ENCODE measurements around the gene CDH23. TPM values are rescaled to one million over a fixed set of nuclear protein-coding genes. Genes with fewer than 3 reads are reported as not detected.

The CDH23 gene
- total and polyA plus RNA-seq, 2 experiments from 2014 or later = 0.30 to 1.5 TPM

GRCh38 chr10:71667387-71667752, 270.6 kb downstream of the CDH23 start:
- no peaks in the 10 kb centered on the region for H3K27me3 ChIP-seq
- H2AFZ ChIP-seq = no peak overlapping the region
- no peaks in the 10 kb centered on the region for H3K79me2 ChIP-seq
- H3K4me1 ChIP-seq (ENCODE audit: insufficient read depth) = peaks cover 9% of the 10 kb centered on the region
- DNase-seq (ENCODE audit: low spot score) = no peak
- no peak overlapping the region for H3K4me3 ChIP-seq
- no peaks in the 10 kb centered on the region for H4K20me1 ChIP-seq (ENCODE audit: insufficient read depth, poor library complexity, severe bottlenecking)
- no peaks in the 10 kb centered on the region for H3K9me2 ChIP-seq (replicated peaks; ENCODE audit: insufficient read depth)
- no peaks in the 10 kb centered on the region for H3K9me3 ChIP-seq (ENCODE audit: low read depth)
- WGBS (ENCODE audit: low lambda C conversion rate, missing lambda C conversion rate) = 74% methylated on average over 4 of the region's 5 CpGs
- TF ChIP-seq EZH2 (IDR thresholded peaks at IDR 0.05; ENCODE audit: borderline replicate concordance) = no peak
- no peak for TF ChIP-seq CTCF (IDR thresholded peaks at IDR 0.05; ENCODE audit: poor library complexity)
- TF ChIP-seq EZH2phosphoT487 (IDR thresholded peaks at IDR 0.05; ENCODE audit: low read depth, severe bottlenecking, unreplicated experiment) = no peak
- no peaks in the 10 kb centered on the region for H3K36me3 ChIP-seq (replicated peaks; ENCODE audit: insufficient read depth, low read depth)
- no peak overlapping the region for H3K4me2 ChIP-seq
- H3K27ac ChIP-seq = no peak overlapping the region

GRCh38 chr10:71671994-71672946, 275.6 kb downstream of the CDH23 start:
- no peaks in the 10 kb centered on the region for H3K9me2 ChIP-seq (replicated peaks; ENCODE audit: insufficient read depth)
- no peaks in the 10 kb centered on the region for H3K9me3 ChIP-seq (ENCODE audit: low read depth)
- no peak overlapping the region for H3K27ac ChIP-seq
- no peak for TF ChIP-seq EZH2 (IDR thresholded peaks at IDR 0.05; ENCODE audit: borderline replicate concordance)
- no peak for TF ChIP-seq CTCF (IDR thresholded peaks at IDR 0.05; ENCODE audit: poor library complexity)
- no peak for TF ChIP-seq EZH2phosphoT487 (IDR thresholded peaks at IDR 0.05; ENCODE audit: low read depth, severe bottlenecking, unreplicated experiment)
- H3K27me3 ChIP-seq = no peaks in the 10 kb centered on the region
- no peak overlapping the region for H3K4me2 ChIP-seq
- H3K36me3 ChIP-seq (replicated peaks; ENCODE audit: insufficient read depth, low read depth) = no peaks in the 10 kb centered on the region
- no peak for DNase-seq (ENCODE audit: low spot score)
- 80% methylated on average over 14 of the region's 16 CpGs for WGBS (ENCODE audit: low lambda C conversion rate, missing lambda C conversion rate)
- H2AFZ ChIP-seq = no peak overlapping the region
- H3K4me3 ChIP-seq = no peak overlapping the region
- H3K4me1 ChIP-seq (ENCODE audit: insufficient read depth) = no peaks in the 10 kb centered on the region
- no peaks in the 10 kb centered on the region for H3K79me2 ChIP-seq
- H4K20me1 ChIP-seq (ENCODE audit: insufficient read depth, poor library complexity, severe bottlenecking) = no peaks in the 10 kb centered on the region

- no peaks in the 10 kb centered on the region for H3K27me3 ChIP-seq
These were observed 278.7 kb downstream of the CDH23 start for GRCh38 chr10:71675295-71675970.

More at GRCh38 chr10:71675295-71675970, 278.7 kb downstream of the CDH23 start:
- no peaks in the 10 kb centered on the region for H4K20me1 ChIP-seq (ENCODE audit: insufficient read depth, poor library complexity, severe bottlenecking)
- no peak overlapping the region for H3K4me3 ChIP-seq
- no peaks in the 10 kb centered on the region for H3K4me1 ChIP-seq (ENCODE audit: insufficient read depth)
- WGBS (ENCODE audit: low lambda C conversion rate, missing lambda C conversion rate) = 95% methylated on average over 6 of the region's 6 CpGs
- no peak for DNase-seq (ENCODE audit: low spot score)
- TF ChIP-seq CTCF (IDR thresholded peaks at IDR 0.05; ENCODE audit: poor library complexity) = no peak
- no peak for TF ChIP-seq EZH2phosphoT487 (IDR thresholded peaks at IDR 0.05; ENCODE audit: low read depth, severe bottlenecking, unreplicated experiment)
- TF ChIP-seq EZH2 (IDR thresholded peaks at IDR 0.05; ENCODE audit: borderline replicate concordance) = no peak
- no peaks in the 10 kb centered on the region for H3K9me3 ChIP-seq (ENCODE audit: low read depth)
- no peaks in the 10 kb centered on the region for H3K79me2 ChIP-seq
- H2AFZ ChIP-seq = no peak overlapping the region
- H3K9me2 ChIP-seq (replicated peaks; ENCODE audit: insufficient read depth) = no peaks in the 10 kb centered on the region
- H3K27ac ChIP-seq = no peak overlapping the region
- H3K36me3 ChIP-seq (replicated peaks; ENCODE audit: insufficient read depth, low read depth) = no peaks in the 10 kb centered on the region
- no peak overlapping the region for H3K4me2 ChIP-seq
